ENCODE measurements around the gene TCN2. TPM values are rescaled to one million over a fixed set of nuclear protein-coding genes. Genes with fewer than 3 reads are reported as not detected.
A peak's percentile ranks its signal among the peaks of the same experiment; 100 is the strongest.

TCN2 gene
- total and polyA plus RNA-seq, 9 of the 15 experiments (the other 6 are each of a cell fraction or from before 2014, with no cell fraction given), result 0.88 to 5.4 (median 1.7) TPM

- intact Hi-C loops (cut with micrococcal nuclease), result no loop called here
- 13% methylated on average over 9 of the region's 9 CpGs for WGBS (ENCODE audit: insufficient coverage, low coverage, missing lambda C conversion rate)
- Histone ChIP-seq H3K4me2 (ENCODE audit: insufficient read depth, low read length) (peak overlapping the region; percentile 78), H3K79me2 (ENCODE audit: control insufficient read depth, insufficient read depth, low read length) (no peaks in the 10 kb centered on the region), H3K9me3 (replicated peaks; ENCODE audit: control insufficient read depth, insufficient read depth, low read depth, low read length) (no peaks in the 10 kb centered on the region), H3K4me1 (replicated peaks in 1 of 2; ENCODE audit: control insufficient read depth in 2 of 2, insufficient read depth in 2 of 2, low read length in 2 of 2) (peaks cover 21 to 41% of the 10 kb centered on the region in 2 experiments), H3K27me3 (ENCODE audit: control insufficient read depth in 2 of 2, insufficient read depth in 2 of 2, low read length in 2 of 2) (no peaks in the 10 kb centered on the region), H3K4me3 (no peak overlapping the region; the same call in 1 of the 2 replicates), H3K9ac (ENCODE audit: insufficient read depth in 1 of 2, low read depth in 2 of 2, low read length in 2 of 2) (peak overlapping the region; percentile 37 to 63; a peak in 3 of 4 replicates), H4K20me1 (replicated peaks; ENCODE audit: control insufficient read depth, insufficient read depth, low read length) (no peaks in the 10 kb centered on the region), H3K36me3 (ENCODE audit: control insufficient read depth, insufficient read depth, low read length) (no peaks in the 10 kb centered on the region), H2AFZ (ENCODE audit: low read depth, low read length) (peak overlapping the region; percentile 95), H3K9me1 (ENCODE audit: control insufficient read depth, insufficient read depth, low read length) (no peaks in the 10 kb centered on the region), H3K27ac (ENCODE audit: extremely low read depth, low read depth, low read length) (peak overlapping the region; percentile 45; the same call in 2 of the 3 replicates)
- ChIA-PET CTCF (ENCODE audit: low intra/inter-chr PET ratio) (interaction anchor here (0.7 kb wide), 1 partner anchor 150 kb away, joined by 3 read pairs; no protein-coding TSS in a partner anchor), POLR2A (interaction anchor here (1.4 kb wide), 1 partner anchor 14 kb away, joined by 5 read pairs; the partner anchor contains the start of gene PES1)
- in situ Hi-C loops (cut with MboI), result loop anchor here (10.0 kb wide), 1 partner anchor 321 kb away; the partner anchor contains the start of gene CASTOR1
- FAIRE-seq, result peak; percentile 93
- TSS peak; percentile 69 for BruUV-seq (replicated peaks)
- DNase-seq (ENCODE audit: extremely low read depth in 1 of 4, low spot score in 3 of 4), result peak; percentile 64 to 77 (median 65)
- peak; percentile 68 for ATAC-seq
- TF ChIP-seq REST (IDR thresholded peaks at IDR 0.05; ENCODE audit: borderline replicate concordance) (peak; percentile 20; the same call in 1 of the 2 replicates), REST (CRISPR knock-in tag; IDR thresholded peaks at IDR 0.05; ENCODE audit: low read depth) (no peak)
Observed at GRCh38 chr22:30605449-30606110, 1.4 kb upstream of the TCN2 start.

Data from K562 (cell line).